HG02938 (cell line): ENCODE results near the gene LITAFD.
"Not testable (repeated sequence)": the region's sequence is repeated elsewhere in the genome, so short reads cannot be mapped to it uniquely, and the experiment has no call there.

Experiments used
- ATAC-seq: cut with Tn5 transposase; IDR thresholded peaks from one replicate; pipeline ENCODE4 v1.9.1; 2021; ENCODE audit warnings: mild to moderate bottlenecking, moderate library complexity; ENCODE audit not compliant: unreplicated experiment

LITAFD gene

DNA sequence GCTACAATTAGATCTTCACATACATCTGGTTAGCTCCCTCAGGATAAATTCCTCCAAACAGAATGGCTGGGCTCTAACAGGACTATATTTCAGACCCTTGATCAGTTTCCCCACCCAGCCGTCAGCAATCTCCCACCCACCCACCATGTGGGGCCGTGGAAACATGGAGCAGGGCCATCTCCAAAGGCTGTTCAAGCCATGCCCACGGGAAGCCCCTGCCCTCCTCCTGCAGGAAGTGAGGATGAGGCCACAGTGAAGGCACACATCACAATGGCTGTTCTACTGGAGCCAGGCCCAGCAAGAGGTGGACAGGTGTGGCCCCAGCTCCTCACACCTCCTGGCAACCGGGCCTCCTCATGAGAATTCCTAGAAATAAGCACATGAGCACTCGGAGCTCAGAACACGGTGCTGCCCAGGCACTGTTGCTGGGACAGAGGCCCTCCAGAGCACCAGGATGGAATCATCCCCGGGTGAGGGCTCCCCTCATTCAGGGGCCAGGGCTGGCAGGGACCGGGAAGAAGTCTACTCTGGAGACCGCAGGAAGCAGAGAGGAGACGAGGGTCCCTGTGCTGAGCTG is at the start of gene LITAFD:
Gene LITAFD (plus strand): TSS at position 311 of the 577 bp plus-strand sequence. CDS start 2,005 bp downstream, outside the sequence.
- no peak for ATAC-seq

DNA sequence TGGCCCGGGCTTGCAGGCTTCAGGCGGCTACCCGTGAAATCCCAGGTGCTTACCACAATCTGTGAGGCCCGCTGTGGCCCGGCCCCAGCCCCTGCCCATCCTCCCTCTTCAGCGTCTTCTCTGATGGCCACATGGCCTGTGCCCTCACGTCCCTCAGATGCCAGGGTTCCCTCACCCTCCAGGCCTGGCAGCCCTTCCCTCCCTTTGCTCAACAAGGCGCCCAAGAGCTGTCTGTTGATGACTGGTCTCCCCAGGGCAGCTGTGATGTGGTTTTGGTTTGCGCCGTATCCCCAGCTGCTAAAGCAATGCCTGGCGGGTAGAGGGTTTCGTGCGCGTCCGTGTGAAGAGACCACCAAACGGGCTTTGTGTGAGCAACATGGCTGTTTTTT is 49.4 kb upstream of the LITAFD start:
- ATAC-seq = no peak

DNA sequence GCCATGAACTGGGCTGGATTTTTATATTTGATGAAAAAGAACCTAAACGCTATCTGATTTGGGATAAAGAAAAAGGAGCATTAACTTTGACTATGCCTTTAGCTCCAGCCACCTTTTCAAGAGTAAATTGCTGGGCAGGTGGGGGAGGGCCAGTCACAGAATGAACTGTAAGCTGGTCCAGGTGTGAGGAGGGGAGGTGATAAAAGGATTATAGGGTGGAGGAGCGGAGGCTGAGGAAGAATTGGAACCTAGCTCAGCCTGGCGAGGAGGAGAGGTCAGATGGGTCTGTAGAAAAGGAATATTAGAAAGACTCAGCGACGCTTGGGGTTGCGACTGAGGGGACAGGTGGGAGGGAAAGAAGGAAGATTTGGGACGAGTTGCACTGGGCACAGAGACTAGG is 45.4 kb upstream of the LITAFD start:
- ATAC-seq = not testable (repeated sequence)

DNA sequence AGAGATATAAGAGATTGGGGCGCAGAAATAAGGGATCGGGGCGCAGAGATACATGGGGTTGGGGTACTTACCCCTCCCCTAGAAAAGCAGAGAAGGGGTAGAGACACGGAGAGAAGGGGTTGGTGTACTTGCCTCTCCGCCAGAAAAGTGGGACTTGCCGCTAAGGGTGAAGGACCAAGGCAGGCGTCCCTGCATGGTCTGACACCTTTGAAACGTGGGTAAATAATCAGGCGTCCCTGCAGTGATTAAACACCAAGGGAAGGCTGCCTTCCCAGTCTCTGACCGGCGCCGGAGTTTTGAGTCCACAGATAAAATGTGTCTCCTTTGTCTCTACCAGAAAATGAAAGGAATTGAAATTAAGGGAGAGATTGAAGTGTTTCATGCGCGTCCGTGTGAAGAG is 44.6 kb upstream of the LITAFD start:
- not testable (repeated sequence) for ATAC-seq

DNA sequence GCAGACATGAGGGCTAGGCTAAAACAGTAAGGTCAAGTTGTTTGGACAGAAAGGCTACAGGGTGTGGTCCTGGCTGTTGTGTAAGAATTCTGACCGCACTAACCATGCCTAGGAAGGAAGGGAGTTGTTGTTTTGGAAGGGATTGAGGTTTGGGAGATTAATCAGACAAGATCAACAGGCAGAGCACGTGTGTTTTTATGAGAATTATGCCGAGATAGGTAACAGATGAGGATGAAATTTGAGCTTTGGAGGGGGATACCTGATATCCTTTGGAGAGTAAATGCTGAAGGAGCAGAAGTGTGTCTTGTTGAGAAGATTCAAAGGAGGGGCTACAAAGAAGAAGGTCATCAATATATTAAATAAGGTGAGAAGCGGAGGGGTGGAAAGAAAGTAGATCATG is 40.1 kb upstream of the LITAFD start:
- ATAC-seq = not testable (repeated sequence)

DNA sequence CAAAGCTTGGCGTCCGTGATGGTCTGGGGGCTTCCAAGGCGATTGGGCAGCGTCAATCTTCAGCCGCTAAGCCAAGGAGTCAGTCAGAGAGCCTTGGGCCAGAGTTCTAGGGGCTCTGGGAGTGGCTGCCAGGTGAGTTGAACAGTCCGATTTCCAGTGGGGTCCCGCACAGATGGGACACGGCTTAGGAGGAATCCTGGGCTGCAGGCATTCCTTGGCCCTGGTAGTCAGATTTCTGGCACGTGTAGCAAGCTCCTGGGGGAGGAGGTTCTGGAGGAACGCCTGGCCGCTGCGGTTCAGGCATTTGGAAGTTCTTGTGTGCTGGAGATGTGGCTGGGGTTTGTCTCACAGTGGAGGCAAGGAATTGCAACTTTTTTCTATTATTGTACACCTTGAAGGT is 38.9 kb upstream of the LITAFD start:
- not testable (repeated sequence) for ATAC-seq

DNA sequence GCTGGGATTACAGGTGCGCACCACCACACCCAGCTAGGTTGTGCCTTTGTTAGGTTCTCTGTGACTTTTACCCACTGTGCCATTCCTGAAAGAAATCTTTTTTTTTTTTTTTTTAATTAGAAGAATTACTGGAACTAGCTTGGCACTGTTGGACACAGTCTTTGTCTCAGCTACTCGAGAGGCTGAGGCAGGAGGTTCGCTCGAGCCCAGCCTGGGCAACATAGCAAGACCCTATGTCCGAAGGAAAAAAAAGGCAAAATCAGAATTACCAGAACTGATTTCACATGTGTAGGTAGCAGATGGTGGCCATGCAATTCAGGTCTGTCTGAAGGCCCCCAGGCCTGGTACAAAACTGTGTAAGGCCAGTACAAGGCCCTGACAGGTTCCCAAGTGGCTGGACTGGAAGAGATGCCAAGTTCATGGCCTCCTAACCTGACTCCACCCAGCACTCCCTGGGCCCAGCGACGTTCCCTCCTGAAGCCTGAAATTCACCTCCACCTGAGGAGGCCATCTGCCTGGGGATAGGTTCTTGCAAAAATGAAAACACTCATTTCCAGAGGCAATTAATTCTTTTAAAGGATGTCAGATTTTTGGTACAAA is 36.4 kb upstream of the LITAFD start:
- ATAC-seq = no peak

DNA sequence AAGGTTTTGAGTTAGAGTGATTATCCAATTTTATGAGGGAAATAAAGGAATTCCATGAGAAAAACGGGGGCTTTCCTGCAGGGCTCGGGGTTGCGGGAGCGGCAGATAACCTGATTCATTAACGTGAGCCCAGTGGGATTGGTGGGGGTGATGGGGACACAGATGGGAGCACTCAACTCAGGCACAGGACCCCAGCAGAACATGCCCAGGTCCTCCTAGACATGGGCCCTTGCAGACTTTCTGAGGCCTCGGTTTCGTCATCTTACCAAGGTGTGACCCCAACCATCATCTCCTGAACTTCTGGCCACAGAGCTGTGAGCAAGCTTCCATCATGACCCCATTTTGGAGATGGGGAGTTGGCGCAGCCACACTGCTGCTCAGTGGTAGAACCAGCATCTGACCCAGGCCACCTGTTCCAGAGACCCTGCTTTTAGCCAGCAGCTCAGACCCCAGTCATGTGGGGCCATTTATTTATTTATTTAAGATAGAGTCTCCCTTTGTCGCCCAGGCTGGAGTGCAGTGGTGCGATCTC is 35.7 kb upstream of the LITAFD start:
- no peak for ATAC-seq

DNA sequence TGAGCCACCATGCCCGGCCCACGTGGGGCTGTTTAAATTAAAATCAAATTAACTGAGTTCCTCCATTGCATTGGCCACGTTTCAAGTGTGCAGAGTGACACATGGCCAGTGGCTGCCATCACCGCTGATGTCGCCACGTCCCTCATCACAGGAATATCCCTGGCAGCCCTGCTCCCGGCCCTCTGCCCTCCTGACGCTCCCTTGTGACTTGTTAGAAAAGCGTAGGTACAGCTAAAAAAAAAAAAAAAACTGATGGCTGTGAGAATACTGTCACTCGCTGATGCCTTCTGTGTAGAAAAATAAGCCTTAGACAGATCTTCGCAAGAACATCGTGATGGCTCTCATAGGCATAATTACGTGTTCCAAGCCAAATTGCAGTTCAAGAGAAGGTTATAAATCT is 35.0 kb upstream of the LITAFD start:
- no peak for ATAC-seq

DNA sequence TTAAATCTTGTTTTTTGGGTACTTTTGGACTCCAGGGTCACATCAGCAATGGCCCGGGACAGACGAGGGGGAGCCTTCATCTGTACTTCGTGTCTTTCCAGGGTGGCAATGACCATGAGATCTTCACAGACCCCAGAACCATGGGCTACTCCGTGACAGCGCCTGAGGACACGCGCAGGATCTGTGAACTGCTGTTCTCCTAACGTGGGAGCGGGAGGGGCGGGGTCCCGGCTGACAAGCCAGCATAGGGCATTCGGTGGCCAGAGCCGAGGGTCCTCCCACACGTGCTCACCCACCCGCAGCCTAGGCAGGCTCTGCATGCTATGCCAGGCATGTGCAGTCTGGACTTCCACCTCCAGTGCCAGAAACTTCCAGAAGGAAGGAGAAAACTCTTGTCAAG is 34.5 kb upstream of the LITAFD start:
- ATAC-seq = no peak

DNA sequence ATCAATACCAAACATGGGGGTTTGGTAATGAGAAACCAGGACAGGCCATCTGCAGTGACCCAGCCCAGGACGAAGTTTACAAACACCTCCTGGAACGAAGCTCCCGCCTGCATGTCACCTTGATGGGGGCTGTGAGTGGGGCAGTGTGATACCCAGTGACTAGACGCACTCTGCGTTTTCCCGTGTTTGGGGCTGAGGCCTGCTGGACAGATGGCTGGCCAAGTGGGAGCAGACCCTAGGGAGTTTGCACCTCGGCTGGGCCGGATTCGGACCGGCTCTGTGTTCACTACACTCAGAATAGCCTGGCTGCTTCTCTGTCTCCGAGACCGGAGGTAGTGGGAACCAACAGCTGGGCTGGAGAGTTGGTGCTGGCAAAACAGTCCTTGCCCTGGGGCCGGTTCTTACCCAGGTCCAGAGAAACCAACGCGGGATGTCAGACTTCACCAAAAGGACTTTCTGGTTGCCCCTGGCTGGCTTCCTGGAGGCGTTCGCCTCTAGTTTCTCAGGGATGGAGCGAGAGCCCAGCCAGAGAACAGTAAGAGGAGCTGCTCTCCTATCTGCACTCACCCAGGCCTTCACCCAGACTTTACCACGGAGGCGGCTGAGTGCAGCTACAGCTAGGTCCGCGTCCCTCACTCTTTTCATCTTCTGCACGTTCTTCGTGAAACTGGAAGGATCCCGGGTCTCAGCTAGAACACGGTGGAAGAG is 33.8 kb upstream of the LITAFD start:
- no peak for ATAC-seq

DNA sequence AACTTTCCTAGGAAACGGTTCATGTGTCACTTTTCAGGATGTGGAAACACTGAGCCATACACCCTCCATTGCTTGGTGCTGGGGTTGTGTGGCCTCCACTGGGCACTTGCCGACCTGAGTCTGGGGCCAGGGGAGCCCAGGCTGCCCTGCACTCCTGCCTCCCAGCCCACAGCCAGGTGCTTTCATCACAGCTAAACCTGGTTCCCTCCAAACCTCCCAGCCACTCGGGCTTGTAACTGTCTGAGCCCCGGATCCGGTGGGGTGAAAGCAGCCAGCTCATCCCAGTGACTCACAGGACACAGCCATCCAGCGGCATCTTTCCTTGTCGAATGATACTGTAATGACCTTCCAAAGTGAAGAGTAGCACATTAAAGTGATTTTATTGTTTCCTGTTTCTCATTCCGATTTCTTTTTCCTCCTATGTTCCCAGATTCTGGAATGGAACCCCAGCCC is 33.2 kb upstream of the LITAFD start:
- no peak for ATAC-seq

DNA sequence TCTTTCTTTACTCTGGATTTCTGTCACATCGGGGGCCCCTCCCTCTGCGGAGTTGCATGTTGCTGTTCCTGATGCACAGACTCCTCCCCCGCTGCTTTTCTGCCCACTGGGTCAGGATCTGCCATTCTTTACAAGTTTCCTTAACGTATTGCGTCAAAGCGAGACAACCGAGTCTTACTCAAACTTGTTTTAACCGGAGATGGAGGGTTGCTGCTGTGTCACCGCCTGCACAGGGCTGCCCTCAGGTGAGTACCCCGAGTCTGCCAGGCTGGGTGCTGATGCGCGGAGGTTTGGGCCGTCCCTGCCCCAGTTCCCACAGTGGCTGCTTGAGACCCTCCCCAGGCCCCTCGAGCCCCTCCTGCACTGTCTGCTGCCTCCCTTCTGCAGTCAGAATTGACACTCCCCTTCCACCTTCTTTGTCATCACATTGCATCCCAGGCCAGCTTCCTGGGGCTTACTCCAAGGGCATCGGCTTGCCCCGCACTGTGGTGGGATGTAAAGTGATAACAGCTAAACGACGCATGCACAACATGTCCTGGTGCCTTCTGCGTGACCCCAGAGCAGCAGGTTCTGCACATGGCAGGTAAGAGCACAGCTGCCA is 32.6 kb upstream of the LITAFD start:
- no peak for ATAC-seq

DNA sequence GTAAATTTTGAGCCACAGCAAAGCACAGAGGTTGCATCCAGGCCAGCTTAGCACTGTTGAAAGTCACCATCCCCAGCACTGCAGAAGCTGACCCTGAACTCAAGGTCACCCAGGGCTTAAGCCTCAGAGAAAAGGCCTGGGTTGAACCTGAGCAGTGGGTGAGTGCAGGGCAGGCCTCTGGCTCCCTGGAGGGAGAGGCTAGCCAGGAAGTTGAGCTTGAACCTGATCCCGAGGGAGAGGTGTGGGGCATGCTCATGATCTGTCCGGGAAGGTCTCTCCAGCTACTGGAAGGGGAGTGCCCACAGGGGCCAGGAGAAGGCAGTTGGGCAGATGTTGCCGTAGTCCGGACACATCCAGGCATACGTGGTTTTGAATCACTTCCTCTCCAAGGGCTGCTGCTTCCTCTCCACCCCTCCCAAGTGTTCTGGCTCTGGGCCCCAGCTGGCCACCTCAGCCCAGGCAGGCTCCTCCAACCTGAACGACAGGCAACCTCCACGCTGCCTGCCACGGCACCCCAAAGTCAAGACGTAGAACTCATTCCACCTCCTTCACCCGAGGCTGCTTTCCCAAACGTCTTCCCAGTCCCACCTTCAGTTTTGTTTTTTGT is 31.8 kb upstream of the LITAFD start:
- no peak for ATAC-seq

DNA sequence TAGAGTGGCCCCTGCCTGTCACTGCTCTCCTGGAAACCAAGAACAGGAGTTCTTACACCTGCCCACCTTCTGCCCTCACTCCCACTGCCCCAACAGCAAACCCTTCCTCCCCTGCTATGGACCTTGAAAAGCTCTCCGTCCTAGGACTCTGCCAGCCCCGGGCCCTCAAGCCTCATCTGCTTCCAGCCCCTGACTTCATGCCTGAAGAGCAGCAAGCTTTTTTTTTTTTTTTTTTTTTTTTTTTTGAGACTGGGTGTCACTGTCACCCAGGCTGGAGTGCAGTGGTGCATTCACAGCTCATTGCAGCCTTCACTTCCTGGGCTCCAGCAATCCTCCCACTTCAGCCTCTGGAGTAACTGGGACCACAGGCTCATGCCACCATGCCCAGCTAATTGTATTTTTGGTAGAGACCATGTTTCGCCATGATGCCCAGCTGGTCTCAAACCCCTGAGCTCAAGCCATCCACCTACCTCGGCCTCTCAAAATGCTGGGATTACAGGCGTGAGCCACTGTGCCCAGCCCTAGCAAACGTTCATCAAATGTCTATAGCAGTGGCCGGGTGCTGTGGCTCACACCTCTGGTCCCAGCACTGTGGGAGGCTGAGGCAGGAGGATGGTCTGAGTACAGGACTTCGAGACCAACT is 30.3 kb upstream of the LITAFD start:
- ATAC-seq = no peak

DNA sequence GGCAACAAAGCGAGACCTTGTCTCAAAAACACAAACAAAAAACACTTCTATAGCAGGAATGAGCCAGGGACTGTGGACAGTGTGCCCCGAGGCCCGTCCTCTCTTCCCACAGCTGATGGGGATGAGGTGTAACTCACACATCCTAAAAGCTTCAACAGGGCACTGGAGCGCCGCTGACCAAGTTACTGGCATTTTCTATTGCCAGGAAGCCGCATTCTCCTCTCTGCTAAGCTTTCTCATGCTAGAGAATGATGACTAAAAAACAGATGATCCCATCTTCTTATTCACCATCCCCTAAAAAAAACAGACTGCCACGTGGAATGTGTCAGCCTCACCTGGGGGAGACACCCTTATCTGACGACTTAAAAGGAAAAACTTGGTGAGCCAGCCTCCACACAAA is 29.6 kb upstream of the LITAFD start:
- no peak for ATAC-seq

DNA sequence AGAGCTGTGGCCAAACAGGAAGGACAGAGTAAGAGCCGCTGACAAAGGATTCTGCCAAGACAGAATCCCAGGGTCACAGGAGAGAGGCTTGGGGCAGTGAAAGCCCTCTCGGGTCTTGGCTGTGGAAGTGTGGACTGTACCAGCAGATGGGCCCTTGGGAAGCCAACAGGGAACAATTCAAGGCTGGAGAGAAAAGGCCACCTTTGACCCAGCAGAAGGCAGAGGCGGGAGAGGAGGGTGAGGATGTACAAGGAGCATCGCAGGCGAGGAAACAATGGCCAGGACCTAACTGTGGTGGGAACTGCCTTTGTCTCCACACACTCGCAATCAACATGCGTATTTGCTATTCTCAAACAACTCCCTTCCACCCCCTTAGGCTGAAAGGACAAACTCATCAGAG is 29.0 kb upstream of the LITAFD start:
- ATAC-seq = no peak

DNA sequence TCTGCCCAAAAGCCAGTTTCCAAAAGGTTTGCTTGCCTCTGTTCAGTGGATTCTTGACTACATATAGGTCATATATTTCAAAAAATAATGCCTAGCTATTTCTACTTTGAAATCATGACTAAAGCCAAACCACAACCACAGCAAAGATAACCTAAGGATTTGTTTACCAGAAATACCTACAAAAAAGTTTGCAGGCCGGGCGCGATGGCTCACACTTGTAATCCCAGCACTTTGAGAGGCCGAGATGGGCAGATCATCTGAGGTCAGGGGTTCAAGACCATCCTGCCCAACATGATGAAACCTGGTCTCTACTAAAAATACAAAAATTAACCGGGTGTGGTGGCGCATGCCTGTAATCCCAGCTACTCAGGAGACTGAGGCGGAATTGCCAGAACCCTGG is 28.5 kb upstream of the LITAFD start:
- ATAC-seq = no peak

DNA sequence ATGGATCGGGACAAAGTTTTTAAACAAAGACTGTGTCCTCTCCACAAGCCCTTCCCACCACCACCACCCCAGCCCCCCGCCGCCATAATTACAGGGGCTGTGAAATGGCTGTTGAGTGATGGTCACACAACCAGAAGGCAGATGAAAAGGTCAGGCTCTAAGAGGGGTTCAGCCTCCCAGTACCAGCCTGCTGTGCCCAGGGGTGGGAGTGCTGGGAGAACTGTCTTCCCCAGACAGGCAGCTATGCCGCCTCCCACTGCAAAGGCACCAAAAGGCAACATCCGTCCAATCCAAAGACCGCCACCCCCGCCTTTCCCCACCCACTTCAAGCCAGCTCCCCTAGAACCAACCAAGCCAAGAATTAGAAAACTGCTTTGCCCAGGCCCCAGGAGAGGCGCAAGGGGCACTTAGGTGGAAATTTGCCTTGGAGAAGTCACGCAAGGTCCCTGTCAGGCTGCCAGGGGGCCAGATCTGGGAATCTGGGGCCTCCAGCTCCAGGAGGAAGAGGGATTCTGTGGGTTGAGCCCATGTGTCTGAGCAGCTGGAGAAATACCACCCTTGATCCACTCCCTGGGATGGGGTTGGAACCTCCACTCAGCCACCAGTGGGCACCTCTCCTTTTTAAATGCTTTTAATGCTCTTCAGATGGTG is 27.7 kb upstream of the LITAFD start:
- no peak for ATAC-seq

DNA sequence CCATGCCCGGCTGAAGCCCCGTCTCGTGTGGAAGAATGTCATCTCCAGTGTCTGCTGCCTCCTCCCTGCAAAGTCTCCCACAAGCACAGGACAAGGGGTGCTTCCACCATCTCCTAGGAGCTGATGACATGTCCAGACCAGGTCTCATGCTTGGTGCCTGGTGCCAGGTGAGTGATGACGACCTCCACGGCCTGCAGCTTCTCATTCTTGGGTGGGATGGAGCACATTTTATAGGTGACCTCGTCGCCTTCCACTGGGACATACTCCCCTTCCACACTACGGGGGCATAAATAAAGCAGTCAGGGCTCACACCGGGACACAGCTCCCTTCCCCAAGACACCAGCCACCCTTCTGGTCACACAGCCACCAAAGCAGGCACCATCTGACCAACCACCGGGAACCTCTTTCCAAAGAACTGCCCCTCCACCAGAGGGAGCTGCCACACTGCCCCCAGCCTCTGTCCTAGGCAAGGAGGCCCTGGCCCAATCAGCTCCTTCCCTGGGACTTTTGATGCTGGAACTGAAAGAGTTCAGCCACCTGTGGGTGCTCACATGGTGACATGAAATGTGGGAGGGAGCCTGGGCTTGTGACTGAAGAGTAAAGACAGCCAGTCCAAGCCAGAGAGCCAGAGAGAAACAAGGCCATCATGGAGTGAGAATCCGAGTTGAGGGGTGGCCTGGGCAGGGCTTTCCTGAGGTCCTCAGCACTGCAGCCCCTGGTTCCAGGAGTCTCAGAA is 26.9 kb upstream of the LITAFD start:
- no peak for ATAC-seq
